ENCODE results near the gene ZNF423. TPM values are rescaled to one million over a fixed set of nuclear protein-coding genes. Genes with fewer than 3 reads are reported as not detected.

The ZNF423 gene
- total RNA-seq, 1 experiment from 2014 or later, result 0.49 TPM

- ChIA-PET POLR2A (no interaction called here), CTCF (no interaction called here)
- in situ Hi-C loops (cut with HindIII; ENCODE audit: low pct_unique_long_range_greater_than_20kb, low sequenced_read_pairs), result no loop called here
- H3K27me3 ChIP-seq (ENCODE audit: control insufficient read depth, insufficient read depth, low read length), result no peaks in the 10 kb centered on the region; the same call in 1 of the 2 replicates
- intact Hi-C loops (cut with micrococcal nuclease; ENCODE audit: unreplicated experiment), result no loop called here
- no peaks in the 10 kb centered on the region for H3K9me3 ChIP-seq (ENCODE audit: control insufficient read depth, insufficient read depth, low read depth, low read length)
- no peaks in the 10 kb centered on the region for H3K36me3 ChIP-seq (ENCODE audit: control insufficient read depth, insufficient read depth, low read length)
- DNase-seq (ENCODE audit: low read depth, low spot score) (no peak), ATAC-seq (no peak)
- H3K4me3 ChIP-seq (ENCODE audit: low read depth in 2 of 2, low read length in 2 of 2), result no peak overlapping the region
- TF ChIP-seq CTCF (IDR thresholded peaks at IDR 0.05) (no peak), SIN3A (IDR thresholded peaks at IDR 0.05; ENCODE audit: borderline replicate concordance, insufficient read depth, low read depth, low read length) (no peak), TCF7L2 (IDR thresholded peaks at IDR 0.05; ENCODE audit: low read depth, low read length) (no peak)
- H3K27ac ChIP-seq (ENCODE audit: low read length), result no peak overlapping the region
- BruUV-seq (replicated peaks), result no TSS peak
- H3K4me1 ChIP-seq (ENCODE audit: control insufficient read depth, insufficient read depth, low read length), result no peaks in the 10 kb centered on the region
Measured at GRCh38 chr16:49442805-49443204, 413.1 kb downstream of the ZNF423 start.

GRCh38 chr16:49441366-49441780, 414.5 kb downstream of the ZNF423 start:
- no peak overlapping the region for H3K27ac ChIP-seq (ENCODE audit: low read length)
- no peaks in the 10 kb centered on the region for H3K4me1 ChIP-seq (ENCODE audit: control insufficient read depth, insufficient read depth, low read length)
- ATAC-seq (no peak), DNase-seq (ENCODE audit: low read depth, low spot score) (no peak)
- no peak for TF ChIP-seq TCF7L2 (IDR thresholded peaks at IDR 0.05; ENCODE audit: low read depth, low read length)
- no peak for TF ChIP-seq SIN3A (IDR thresholded peaks at IDR 0.05; ENCODE audit: borderline replicate concordance, insufficient read depth, low read depth, low read length)
- TF ChIP-seq CTCF (IDR thresholded peaks at IDR 0.05), result no peak
- TF ChIP-seq POLR2AphosphoS5 (IDR thresholded peaks at IDR 0.05; ENCODE audit: low read depth, low read length), result no peak
- TF ChIP-seq REST (IDR thresholded peaks at IDR 0.05; ENCODE audit: insufficient read depth in 1 of 2, low read depth in 2 of 2, low read length in 1 of 2), result no peak
- intact Hi-C loops (cut with micrococcal nuclease; ENCODE audit: unreplicated experiment), result no loop called here
- H3K4me3 ChIP-seq (ENCODE audit: low read depth in 2 of 2, low read length in 2 of 2), result no peak overlapping the region
- POLR2A ChIA-PET, result no interaction called here
- in situ Hi-C loops (cut with HindIII; ENCODE audit: low pct_unique_long_range_greater_than_20kb, low sequenced_read_pairs), result no loop called here
- no peaks in the 10 kb centered on the region; the same call in 1 of the 2 replicates for H3K27me3 ChIP-seq (ENCODE audit: control insufficient read depth, insufficient read depth, low read length)
- no peaks in the 10 kb centered on the region for H3K36me3 ChIP-seq (ENCODE audit: control insufficient read depth, insufficient read depth, low read length)
- no TSS peak for BruUV-seq (replicated peaks)
- CTCF ChIA-PET, result no interaction called here
- no peaks in the 10 kb centered on the region for H3K9me3 ChIP-seq (ENCODE audit: control insufficient read depth, insufficient read depth, low read depth, low read length)
